HepG2 (cell line): Measurements from ENCODE around the gene GPN2. TPM values are rescaled to one million over a fixed set of nuclear protein-coding genes. Genes with fewer than 3 reads are reported as not detected.

Source experiments
- ATAC-seq: fragments of 200-7000 bp; cut with Tn5 transposase; 3 replicates; pipeline ENCODE4 v1.9.1; 2020; ENCODE audit warnings: mild to moderate bottlenecking, moderate library complexity
- BruUV-seq: library from RNA; stranded (reverse); fragments of 400-500 nt; replicated peaks from 2 replicates; lab custom pipeline; 2021; lab: Mats Ljungman, UMichigan
- CTCF ChIA-PET: fragments of 300-600 bp; formaldehyde crosslinking; extraction: SDS; loops from one replicate; lab custom pipeline; 2021; ENCODE audit warnings: low total read pairs, inconsistent platforms, low intra/inter-chr PET ratio; lab: Yijun Ruan, JAX
- POLR2A ChIA-PET: fragments of 350-600 bp; sonication (Branson Sonifier 250); formaldehyde crosslinking; loops from one replicate; lab custom pipeline; 2020; ENCODE audit warnings: antibody characterized with exemption, inconsistent platforms; lab: Yijun Ruan, JAX
- DNase-seq: peaks from one replicate; pipeline ENCODE4 v3.0.0-alpha.2; 2015; ENCODE audit warnings: low spot score
- FAIRE-seq: peaks from 3 replicates; lab custom pipeline; 2011; peaks lifted over from hg19 to GRCh38; lab: Jason Lieb, UNC
- H2AFZ ChIP-seq: one replicate; pipeline ENCODE4 v1.6.1; 2011; ENCODE audit warnings: low read length, inconsistent platforms
- H3K27ac ChIP-seq: fragments of 300-600 bp; 3 replicates; pipeline ENCODE4 v1.8.0; 2011; ENCODE audit warnings: mixed run types, mild to moderate bottlenecking, mixed read lengths, low read length, inconsistent platforms; ENCODE audit not compliant: insufficient read depth; ENCODE audit errors: extremely low read length
- H3K27me3 ChIP-seq, 2 experiments: fragments of 200-600 bp in 1 of 2; 2 replicates in 1 of 2; 3 replicates in 1 of 2; pipeline versions ENCODE4 v1.6.0 to v1.8.0; 2011; ENCODE audit warnings: low read length in 2 of 2, mild to moderate bottlenecking in 2 of 2, moderate library complexity in 2 of 2, inconsistent platforms in 1 of 2; ENCODE audit not compliant: insufficient read depth in 2 of 2, control insufficient read depth in 1 of 2
- H3K36me3 ChIP-seq, 2 experiments: fragments of 200-600 bp in 1 of 2; replicated peaks in 1 of 2; 2 replicates in 1 of 2; 3 replicates in 1 of 2; pipeline versions ENCODE4 v1.5.1 to v1.8.0; 2011; ENCODE audit warnings: low read length in 2 of 2, inconsistent platforms in 1 of 2; ENCODE audit not compliant: insufficient read depth in 2 of 2, control insufficient read depth in 1 of 2
- H3K4me1 ChIP-seq: 2 replicates; pipeline ENCODE4 v1.5.1; 2012; ENCODE audit warnings: low read length, inconsistent platforms; ENCODE audit not compliant: insufficient read depth
- H3K4me2 ChIP-seq: 2 replicates; pipeline ENCODE4 v1.6.0; 2011; ENCODE audit warnings: low read depth, low read length, inconsistent platforms
- H3K4me3 ChIP-seq, 3 experiments: fragments of 200-600 bp in 1 of 3; sonication (generic), shearing (Covaris generic) in 1 of 3; replicated peaks in 1 of 3; 2 replicates each; pipeline ENCODE4 v1.5.1; 2011 to 2016; ENCODE audit warnings: low read length in 3 of 3, inconsistent platforms in 2 of 3, low read depth in 2 of 3, mild to moderate bottlenecking in 2 of 3, control low read depth in 1 of 3, mixed read lengths in 1 of 3; ENCODE audit not compliant: insufficient read depth in 1 of 3
- H3K79me2 ChIP-seq: one replicate; pipeline ENCODE4 v1.6.1; 2011; ENCODE audit warnings: low read length, inconsistent platforms; ENCODE audit not compliant: insufficient read depth
- H3K9ac ChIP-seq: 2 replicates; pipeline ENCODE4 v1.6.0; 2011; ENCODE audit warnings: mild to moderate bottlenecking, low read depth, low read length, inconsistent platforms; ENCODE audit not compliant: insufficient read depth
- H3K9me3 ChIP-seq: 2 replicates; pipeline ENCODE4 v1.5.1; 2012; ENCODE audit warnings: mild to moderate bottlenecking, low read length
- H4K20me1 ChIP-seq: 2 replicates; pipeline ENCODE4 v1.6.0; 2011; ENCODE audit warnings: inconsistent platforms, mild to moderate bottlenecking, low read length, moderate library complexity; ENCODE audit not compliant: insufficient read depth
- AGO1 ChIP-seq: fragments of 200-400 bp; formaldehyde crosslinking; IDR thresholded peaks from 2 replicates; pipeline ENCODE4 v1.6.1; 2017; ENCODE audit warnings: mild to moderate bottlenecking, low read depth, low read length, moderate library complexity; ENCODE audit not compliant: poor library complexity, severe bottlenecking
- DNMT1 ChIP-seq: sonication (generic); formaldehyde crosslinking; IDR thresholded peaks from 2 replicates; pipeline ENCODE4 v1.5.1; 2020; ENCODE audit warnings: mild to moderate bottlenecking, missing genetic modification reagents
- MTF2 ChIP-seq: sonication (generic); formaldehyde crosslinking; IDR thresholded peaks from 2 replicates; pipeline ENCODE4 v1.5.0; 2020; ENCODE audit warnings: missing genetic modification reagents, borderline replicate concordance
- NCOA1 ChIP-seq: sonication (generic); formaldehyde crosslinking; IDR thresholded peaks from 2 replicates; pipeline ENCODE4 v1.9.0; 2021; ENCODE audit warnings: missing genetic modification reagents
- PAF1 ChIP-seq: IDR thresholded peaks from 2 replicates; pipeline ENCODE4 v1.6.1; 2016; ENCODE audit warnings: missing genetic modification reagents, missing compliant biosample characterization
- RBFOX2 ChIP-seq: fragments of 200-400 bp; formaldehyde crosslinking; IDR thresholded peaks from 2 replicates; pipeline ENCODE4 v1.6.1; 2017; ENCODE audit warnings: low read depth, mild to moderate bottlenecking, low read length
- RBM22 ChIP-seq: fragments of 200-400 bp; formaldehyde crosslinking; optimal IDR thresholded peaks from 2 replicates; pipeline ENCODE3; 2017; ENCODE audit warnings: mild to moderate bottlenecking, low read length, moderate library complexity
- SNAI1 ChIP-seq: sonication (generic); formaldehyde crosslinking; IDR thresholded peaks from 2 replicates; pipeline ENCODE4 v1.5.0; 2020; ENCODE audit warnings: mild to moderate bottlenecking, missing genetic modification reagents, borderline replicate concordance
- TEAD2 ChIP-seq: sonication (generic); formaldehyde crosslinking; IDR thresholded peaks from 2 replicates; pipeline ENCODE4 v1.9.0; 2021; ENCODE audit warnings: missing genetic modification reagents
- WGBS: methylation state at CpG from one replicate; pipeline ENCODE4 v1.1.6; 2017; ENCODE audit warnings: low lambda C conversion rate; 5-methylcytosine and 5-hydroxymethylcytosine counted together
- in situ Hi-C: cut with HindIII; loops from 2 replicates; pipeline ENCODE4 v1.10.0; 2017; ENCODE audit warnings: low pct_unique_long_range_greater_than_20kb; ENCODE audit not compliant: extremely low pct_ligation_motif_present
- intact Hi-C: fragments of 100-400 bp; cut with micrococcal nuclease; formaldehyde crosslinking; loops from one replicate; pipeline ENCODE4 v1.10.0; 2022; ENCODE audit not compliant: unreplicated experiment
- polyA plus RNA-seq, 8 experiments: library from polyadenylated mRNA; depleted of rRNA in 3 of 8; stranded (reverse) in 7 of 8; unstranded in 1 of 8; fragments of >200 nt; fragmentation: Illumina TruSeq in 4 of 8; extraction: Trizol in 4 of 8; gene quantifications; 2 replicates each; pipeline versions ENCODE4 v1.2.1 to v1.2.3, GENCODE V29; 2011 to 2016; ENCODE audit warnings: low read depth in 4 of 8, missing spikeins in 1 of 8, mixed read lengths in 1 of 8; ENCODE audit not compliant: insufficient read depth in 1 of 8
- total RNA-seq, 5 experiments: library from RNA; depleted of rRNA; stranded (reverse); fragments of >200 nt; fragmentation: Illumina TruSeq; extraction: Trizol; gene quantifications; 2 replicates each; pipeline ENCODE4 v1.2.3, GENCODE V29; 2016; ENCODE audit warnings: low read depth in 1 of 5
- TF ChIP-seq, protein P1 (sequence below): sonication (generic); formaldehyde crosslinking; IDR thresholded peaks from 2 replicates; pipeline ENCODE4 v1.5.1; 2020; ENCODE audit warnings: missing genetic modification reagents, mild to moderate bottlenecking, borderline replicate concordance
- TF ChIP-seq, protein P2 (sequence below): conservative IDR thresholded peaks from 2 replicates; pipeline ENCODE4 v1.6.1; 2018; ENCODE audit warnings: missing genetic modification reagents

Gene GPN2
- total and polyA plus RNA-seq, 2 of the 13 experiments (the other 11 are each of a cell fraction or from before 2014, with no cell fraction given), result 19.3 to 38.9 TPM

DNA sequence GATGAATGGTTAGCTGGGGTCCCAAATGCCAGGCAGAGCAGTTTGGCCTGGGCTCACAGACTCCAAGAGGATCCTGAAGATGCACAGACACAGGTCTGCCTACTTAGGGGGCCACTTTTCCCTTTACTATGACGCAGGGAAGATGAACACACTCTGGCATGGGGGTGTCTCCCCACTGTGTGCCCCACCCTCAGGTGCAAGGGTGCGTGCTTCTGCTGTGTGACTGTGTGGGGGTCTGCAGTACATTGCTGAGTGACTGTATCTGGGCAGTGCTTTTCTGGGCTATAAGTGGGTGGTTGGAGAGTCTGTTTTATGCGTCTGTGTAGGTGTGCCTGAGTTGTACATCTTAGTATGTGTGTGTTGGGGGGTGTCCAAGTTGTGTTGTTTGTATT, 19.9 kb upstream of the GPN2 start:
- H3K9ac ChIP-seq, result peak overlapping the region; percentile 57
- no TSS peak for BruUV-seq
- no peak overlapping the region for H2AFZ ChIP-seq
- peak overlapping the region; percentile 96 for H3K27ac ChIP-seq
- H3K36me3 ChIP-seq, result peaks cover 3 to 8% of the 10 kb centered on the region in 2 experiments; a peak in 3 of 5 replicates
- no peak overlapping the region for H3K4me3 ChIP-seq
- ChIA-PET POLR2A (interaction anchor here (1.0 to 11.5 kb wide), 6 partner anchors 11 to 84 kb away, joined by 3 to 371 read pairs (median 8); partner anchors contain the start of genes GPATCH3, GPN2, NUDC and TRNP1), CTCF (no interaction called here)
- TF ChIP-seq NCOA1 (CRISPR knock-in tag), result 0 out of 2 replicates have a peak, but pooled peaks have one; percentile 8
- TF ChIP-seq AGO1, result peak; percentile 96
- no peak for TF ChIP-seq TEAD2 (CRISPR knock-in tag)
- TF ChIP-seq RBFOX2, result peak; percentile 62
- TF ChIP-seq RBM22, result peak; percentile 12
- TF ChIP-seq, protein P1, sequence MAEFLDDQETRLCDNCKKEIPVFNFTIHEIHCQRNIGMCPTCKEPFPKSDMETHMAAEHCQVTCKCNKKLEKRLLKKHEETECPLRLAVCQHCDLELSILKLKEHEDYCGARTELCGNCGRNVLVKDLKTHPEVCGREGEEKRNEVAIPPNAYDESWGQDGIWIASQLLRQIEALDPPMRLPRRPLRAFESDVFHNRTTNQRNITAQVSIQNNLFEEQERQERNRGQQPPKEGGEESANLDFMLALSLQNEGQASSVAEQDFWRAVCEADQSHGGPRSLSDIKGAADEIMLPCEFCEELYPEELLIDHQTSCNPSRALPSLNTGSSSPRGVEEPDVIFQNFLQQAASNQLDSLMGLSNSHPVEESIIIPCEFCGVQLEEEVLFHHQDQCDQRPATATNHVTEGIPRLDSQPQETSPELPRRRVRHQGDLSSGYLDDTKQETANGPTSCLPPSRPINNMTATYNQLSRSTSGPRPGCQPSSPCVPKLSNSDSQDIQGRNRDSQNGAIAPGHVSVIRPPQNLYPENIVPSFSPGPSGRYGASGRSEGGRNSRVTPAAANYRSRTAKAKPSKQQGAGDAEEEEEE, result 0 out of 2 replicates have a peak, but pooled peaks have one; percentile 4
- 0 out of 2 replicates have a peak, but pooled peaks have one; percentile 47 for TF ChIP-seq MTF2
- TF ChIP-seq, protein P2, sequence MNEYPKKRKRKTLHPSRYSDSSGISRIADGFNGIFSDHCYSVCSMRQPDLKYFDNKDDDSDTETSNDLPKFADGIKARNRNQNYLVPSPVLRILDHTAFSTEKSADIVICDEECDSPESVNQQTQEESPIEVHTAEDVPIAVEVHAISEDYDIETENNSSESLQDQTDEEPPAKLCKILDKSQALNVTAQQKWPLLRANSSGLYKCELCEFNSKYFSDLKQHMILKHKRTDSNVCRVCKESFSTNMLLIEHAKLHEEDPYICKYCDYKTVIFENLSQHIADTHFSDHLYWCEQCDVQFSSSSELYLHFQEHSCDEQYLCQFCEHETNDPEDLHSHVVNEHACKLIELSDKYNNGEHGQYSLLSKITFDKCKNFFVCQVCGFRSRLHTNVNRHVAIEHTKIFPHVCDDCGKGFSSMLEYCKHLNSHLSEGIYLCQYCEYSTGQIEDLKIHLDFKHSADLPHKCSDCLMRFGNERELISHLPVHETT (CRISPR knock-in tag), result 0 out of 2 replicates have a peak, but pooled peaks have one; percentile 12
- peak; percentile 59; the same call in 1 of the 2 replicates for TF ChIP-seq DNMT1 (CRISPR knock-in tag)
- no peak for TF ChIP-seq SNAI1 (CRISPR knock-in tag)
- TF ChIP-seq PAF1 (CRISPR knock-in tag), result 0 out of 2 replicates have a peak, but pooled peaks have one; percentile 70
- in situ Hi-C loops, result loop anchor here (5.0 kb wide), 1 partner anchor 82 kb away; the partner anchor contains the start of gene TRNP1
- ATAC-seq (no peak), DNase-seq (no peak), FAIRE-seq (no peak)
- H3K27me3 ChIP-seq, result no peaks in the 10 kb centered on the region; a peak in 1 of 5 replicates
- peak overlapping the region; percentile 93 for H3K4me2 ChIP-seq
- 47% methylated on average over 3 of the region's 3 CpGs for WGBS
- peaks cover 16% of the 10 kb centered on the region; the same call in 1 of the 2 replicates for H4K20me1 ChIP-seq
- H3K9me3 ChIP-seq, result no peaks in the 10 kb centered on the region
- intact Hi-C loops, result no loop called here
- peaks cover 30% of the 10 kb centered on the region for H3K79me2 ChIP-seq
- peaks cover 63% of the 10 kb centered on the region for H3K4me1 ChIP-seq
